ENCODE measurements around the gene CAPN15. TPM values are rescaled to one million over a fixed set of nuclear protein-coding genes. Genes with fewer than 3 reads are reported as not detected.
A peak's percentile ranks its signal among the peaks of the same experiment; 100 is the strongest.

CAPN15 gene
- total RNA-seq, 1 donor from 2014 or later, result 103 TPM

- no peaks in the 10 kb centered on the region for H3K9me3 Mint-ChIP-seq
- no peaks in the 10 kb centered on the region for H3K36me3 Mint-ChIP-seq (ENCODE audit: low read depth)
- intact Hi-C loops (cut with micrococcal nuclease), result no loop called here
- peak; percentile 41 for DNase-seq (ENCODE audit: low spot score)
- no peak overlapping the region for H3K4me3 Mint-ChIP-seq (ENCODE audit: low read depth)
- H3K4me1 Mint-ChIP-seq (ENCODE audit: low read depth), result no peaks in the 10 kb centered on the region
- H3K27ac Mint-ChIP-seq, result no peak overlapping the region
- H3K27me3 Mint-ChIP-seq (ENCODE audit: low read depth), result no peaks in the 10 kb centered on the region
Observed at GRCh38 chr16:578870-579405, 51.4 kb downstream of the CAPN15 start.

GRCh38 chr16:580141-580945, 52.8 kb downstream of the CAPN15 start:
- Mint-ChIP-seq H3K4me3 (ENCODE audit: low read depth) (no peak overlapping the region), H3K36me3 (ENCODE audit: low read depth) (no peaks in the 10 kb centered on the region), H3K27ac (no peak overlapping the region), H3K4me1 (ENCODE audit: low read depth) (no peaks in the 10 kb centered on the region), H3K9me3 (no peaks in the 10 kb centered on the region), H3K27me3 (ENCODE audit: low read depth) (no peaks in the 10 kb centered on the region)
- intact Hi-C loops (cut with micrococcal nuclease), result no loop called here
- no peak for DNase-seq (ENCODE audit: low spot score)

DNA sequence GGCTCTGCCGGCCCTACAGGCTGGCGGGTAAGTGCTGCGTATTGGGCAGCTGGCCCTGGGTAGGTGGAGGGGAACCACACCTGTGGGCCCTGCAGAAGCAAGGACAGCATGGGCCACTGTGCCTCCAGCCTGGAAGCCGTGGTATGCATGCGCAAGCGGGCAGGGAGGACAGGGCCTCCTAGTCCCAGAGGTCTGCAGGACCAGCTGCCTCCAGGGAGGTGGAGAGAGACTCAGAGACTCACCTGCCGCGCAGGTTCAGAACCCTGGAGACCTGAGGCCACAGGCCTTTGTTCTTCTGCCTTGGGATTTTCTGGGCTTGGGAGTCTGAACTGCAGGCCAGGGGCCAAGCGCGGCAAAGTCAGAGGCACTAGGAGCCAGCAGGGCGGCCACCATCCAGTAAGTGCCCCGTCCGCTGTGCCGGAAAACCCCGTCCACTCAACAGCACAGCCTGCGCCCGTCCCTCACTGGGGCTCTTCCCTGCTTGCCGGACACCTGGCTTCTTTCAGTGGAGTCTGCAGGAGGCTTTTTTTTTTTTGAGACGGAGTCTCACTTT, 53.5 kb downstream of the CAPN15 start:
- H3K9me3 Mint-ChIP-seq, result no peaks in the 10 kb centered on the region
- no peak overlapping the region for H3K27ac Mint-ChIP-seq
- no peaks in the 10 kb centered on the region for H3K4me1 Mint-ChIP-seq (ENCODE audit: low read depth)
- H3K4me3 Mint-ChIP-seq (ENCODE audit: low read depth), result no peak overlapping the region
- no peak for DNase-seq (ENCODE audit: low spot score)
- intact Hi-C loops (cut with micrococcal nuclease), result no loop called here
- H3K27me3 Mint-ChIP-seq (ENCODE audit: low read depth), result no peaks in the 10 kb centered on the region
- no peaks in the 10 kb centered on the region for H3K36me3 Mint-ChIP-seq (ENCODE audit: low read depth)

DNA sequence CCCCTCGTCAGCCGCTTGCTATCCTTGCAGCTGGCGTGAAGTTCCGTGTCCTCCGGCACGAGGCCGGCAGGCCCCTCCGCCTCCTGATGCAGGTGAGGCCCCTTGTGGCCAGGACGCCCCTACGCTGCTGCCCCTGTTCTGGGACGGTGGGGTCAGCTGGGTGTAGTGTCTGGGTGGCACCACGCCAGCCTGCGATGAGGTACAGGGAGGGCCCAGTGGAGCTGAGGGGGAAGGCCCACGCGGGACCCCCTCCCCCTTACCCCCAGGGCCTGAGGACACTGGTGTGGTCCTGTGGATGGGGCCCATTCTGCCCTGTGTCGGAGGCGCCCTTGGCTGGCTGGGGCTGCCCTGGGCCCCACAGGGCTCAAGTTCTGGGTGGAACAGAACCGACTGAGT, 54.7 kb downstream of the CAPN15 start:
- intact Hi-C loops (cut with micrococcal nuclease), result no loop called here
- H3K36me3 Mint-ChIP-seq (ENCODE audit: low read depth), result peaks cover under 1% of the 10 kb centered on the region
- H3K4me1 Mint-ChIP-seq (ENCODE audit: low read depth), result peaks cover under 1% of the 10 kb centered on the region
- no peaks in the 10 kb centered on the region for H3K27me3 Mint-ChIP-seq (ENCODE audit: low read depth)
- H3K9me3 Mint-ChIP-seq, result no peaks in the 10 kb centered on the region
- H3K27ac Mint-ChIP-seq, result no peak overlapping the region
- DNase-seq (ENCODE audit: low spot score), result no peak
- no peak overlapping the region for H3K4me3 Mint-ChIP-seq (ENCODE audit: low read depth)

- Mint-ChIP-seq H3K36me3 (ENCODE audit: low read depth) (peaks cover 4% of the 10 kb centered on the region), H3K9me3 (no peaks in the 10 kb centered on the region), H3K27me3 (ENCODE audit: low read depth) (no peaks in the 10 kb centered on the region), H3K4me3 (ENCODE audit: low read depth) (no peak overlapping the region), H3K4me1 (ENCODE audit: low read depth) (peaks cover 3% of the 10 kb centered on the region), H3K27ac (no peak overlapping the region)
- intact Hi-C loops (cut with micrococcal nuclease), result no loop called here
- no peak for DNase-seq (ENCODE audit: low spot score)
Observed at GRCh38 chr16:582614-583331, 55.3 kb downstream of the CAPN15 start.

- Mint-ChIP-seq H3K9me3 (no peaks in the 10 kb centered on the region), H3K4me1 (ENCODE audit: low read depth) (peaks cover 3% of the 10 kb centered on the region), H3K27me3 (ENCODE audit: low read depth) (no peaks in the 10 kb centered on the region), H3K27ac (no peak overlapping the region), H3K36me3 (ENCODE audit: low read depth) (peaks cover 6% of the 10 kb centered on the region), H3K4me3 (ENCODE audit: low read depth) (no peak overlapping the region)
- intact Hi-C loops (cut with micrococcal nuclease), result no loop called here
- no peak for DNase-seq (ENCODE audit: low spot score)
Observed at GRCh38 chr16:583470-583814, 55.9 kb downstream of the CAPN15 start.

DNA sequence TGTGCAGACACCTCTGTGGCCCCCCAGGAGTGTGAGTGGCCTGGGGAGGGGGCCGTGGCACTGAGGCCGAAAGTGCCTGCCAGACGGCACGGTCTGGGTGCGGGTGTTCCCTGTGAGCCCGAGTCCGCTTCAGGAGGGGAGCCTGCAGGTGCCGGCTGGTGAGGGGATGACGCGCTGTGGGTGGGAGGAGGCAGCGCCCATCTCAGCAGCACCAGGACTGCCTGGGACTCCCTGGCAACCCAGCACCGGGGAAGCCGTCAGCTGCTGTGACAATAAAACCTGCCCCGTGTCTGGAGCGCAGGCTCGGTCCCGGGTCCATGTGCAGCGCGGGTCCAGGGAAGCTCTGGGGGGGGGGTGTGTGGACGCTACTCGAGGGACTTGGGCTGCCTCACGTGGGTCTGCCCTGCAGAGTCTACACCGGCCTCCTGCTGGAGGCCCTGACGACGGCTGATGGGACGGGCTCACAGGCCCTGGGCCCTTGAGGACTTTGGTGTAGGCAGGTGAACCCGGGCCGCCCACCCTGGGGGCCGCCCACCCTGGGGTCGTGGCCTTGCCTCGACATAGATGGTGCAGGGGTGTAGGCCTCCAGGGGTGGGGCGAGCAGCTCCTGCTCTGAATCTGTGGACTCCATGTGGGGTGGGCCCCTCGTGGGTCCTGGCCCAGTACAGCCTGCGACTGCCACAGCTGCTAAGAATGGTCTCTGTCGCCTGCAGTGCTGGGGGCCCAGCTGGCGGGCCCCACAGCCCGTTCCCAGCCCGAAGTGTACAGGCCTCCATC, 56.5 kb downstream of the CAPN15 start:
- H3K4me1 Mint-ChIP-seq (ENCODE audit: low read depth), result peaks cover 3% of the 10 kb centered on the region
- intact Hi-C loops (cut with micrococcal nuclease), result no loop called here
- no peaks in the 10 kb centered on the region for H3K27me3 Mint-ChIP-seq (ENCODE audit: low read depth)
- no peak overlapping the region for H3K4me3 Mint-ChIP-seq (ENCODE audit: low read depth)
- no peak overlapping the region for H3K27ac Mint-ChIP-seq
- DNase-seq (ENCODE audit: low spot score), result no peak
- H3K9me3 Mint-ChIP-seq, result no peaks in the 10 kb centered on the region
- H3K36me3 Mint-ChIP-seq (ENCODE audit: low read depth), result peaks cover 9% of the 10 kb centered on the region

GRCh38 chr16:585351-585750, 57.8 kb downstream of the CAPN15 start:
- intact Hi-C loops (cut with micrococcal nuclease), result loop anchor here (5.0 kb wide), 1 partner anchor 97 kb away; the partner anchor contains the start of genes JMJD8 and STUB1
- no peak overlapping the region for H3K4me3 Mint-ChIP-seq (ENCODE audit: low read depth)

GRCh38 chr16:586047-586644, 58.6 kb downstream of the CAPN15 start:
- Mint-ChIP-seq H3K4me3 (ENCODE audit: low read depth) (no peak overlapping the region), H3K36me3 (ENCODE audit: low read depth) (peaks cover 9% of the 10 kb centered on the region), H3K4me1 (ENCODE audit: low read depth) (peaks cover 10% of the 10 kb centered on the region), H3K27ac (no peak overlapping the region), H3K27me3 (ENCODE audit: low read depth) (no peaks in the 10 kb centered on the region), H3K9me3 (no peaks in the 10 kb centered on the region)
- intact Hi-C loops (cut with micrococcal nuclease), result loop anchor here (5.0 kb wide), 1 partner anchor 96 kb away; the partner anchor contains the start of genes JMJD8 and STUB1
- no peak for DNase-seq (ENCODE audit: low spot score)

More at GRCh38 chr16:585351-585750, 57.8 kb downstream of the CAPN15 start:
- Mint-ChIP-seq H3K27me3 (ENCODE audit: low read depth) (no peaks in the 10 kb centered on the region), H3K4me1 (ENCODE audit: low read depth) (peaks cover 3% of the 10 kb centered on the region), H3K9me3 (no peaks in the 10 kb centered on the region), H3K36me3 (ENCODE audit: low read depth) (peaks cover 9% of the 10 kb centered on the region), H3K27ac (no peak overlapping the region)
- no peak for DNase-seq (ENCODE audit: low spot score)

GRCh38 chr16:586645-587590, 59.4 kb downstream of the CAPN15 start:
- no peak for DNase-seq (ENCODE audit: low spot score)
- peak overlapping the region; percentile 91 for H3K4me3 Mint-ChIP-seq (ENCODE audit: low read depth)
- H3K4me1 Mint-ChIP-seq (ENCODE audit: low read depth), result peaks cover 11% of the 10 kb centered on the region
- H3K36me3 Mint-ChIP-seq (ENCODE audit: low read depth), result peaks cover 9% of the 10 kb centered on the region
- intact Hi-C loops (cut with micrococcal nuclease), result loop anchor here (5.0 kb wide), 1 partner anchor 95 kb away; the partner anchor contains the start of genes JMJD8 and STUB1
- H3K27me3 Mint-ChIP-seq (ENCODE audit: low read depth), result no peaks in the 10 kb centered on the region
- no peaks in the 10 kb centered on the region for H3K9me3 Mint-ChIP-seq
- peak overlapping the region; percentile 78 for H3K27ac Mint-ChIP-seq

GRCh38 chr16:588639-588888, 61.1 kb downstream of the CAPN15 start:
- peaks cover 14% of the 10 kb centered on the region for H3K4me1 Mint-ChIP-seq (ENCODE audit: low read depth)
- peaks cover 9% of the 10 kb centered on the region for H3K36me3 Mint-ChIP-seq (ENCODE audit: low read depth)
- H3K4me3 Mint-ChIP-seq (ENCODE audit: low read depth), result peak overlapping the region; percentile 91

More at GRCh38 chr16:588639-588888, 61.1 kb downstream of the CAPN15 start:
- intact Hi-C loops (cut with micrococcal nuclease), result loop anchor here (5.0 kb wide), 1 partner anchor 94 kb away; the partner anchor contains the start of genes JMJD8 and STUB1
- DNase-seq (ENCODE audit: low spot score), result peak; percentile 65
- Mint-ChIP-seq H3K27ac (peak overlapping the region; percentile 97), H3K27me3 (ENCODE audit: low read depth) (no peaks in the 10 kb centered on the region), H3K9me3 (no peaks in the 10 kb centered on the region)

Data from activated T-helper 2 cell treated with anti-CD3 and anti-CD28 coated beads, Interferon-gamma antibody, Interleukin-2, Interleukin-4, amounts not matched to agents 10 μg/mL and 5 μg/mL and 100 μg/mL, durations not matched to agents 14 hours and 24 hours and 36 hours (primary cell).